ENCODE results near the gene FOXB1. TPM values are rescaled to one million over a fixed set of nuclear protein-coding genes. Genes with fewer than 3 reads are reported as not detected.

Gene FOXB1
- total RNA-seq, 1 donor from 2014 or later = not detected

- Mint-ChIP-seq H3K9me3 (ENCODE audit: unreplicated experiment) (no peaks in the 10 kb centered on the region), H3K27me3 (ENCODE audit: unreplicated experiment) (peaks cover 92% of the 10 kb centered on the region), H3K36me3 (ENCODE audit: unreplicated experiment) (peaks cover 2% of the 10 kb centered on the region), H3K27ac (ENCODE audit: unreplicated experiment) (no peak overlapping the region), H3K4me3 (ENCODE audit: unreplicated experiment) (peak overlapping the region; percentile 76), H3K4me1 (ENCODE audit: unreplicated experiment) (peaks cover 29% of the 10 kb centered on the region)
- no peak for TF ChIP-seq CTCF (IDR thresholded peaks at IDR 0.05)
- DNase-seq (ENCODE audit: extremely low spot score, unreplicated experiment) = no peak
These were observed 1.5 kb downstream of the FOXB1 start for GRCh38 chr15:60005352-60006202.

GRCh38 chr15:60006203-60006862 is 2.2 kb downstream of the FOXB1 start:
- Mint-ChIP-seq H3K36me3 (ENCODE audit: unreplicated experiment) (no peaks in the 10 kb centered on the region), H3K9me3 (ENCODE audit: unreplicated experiment) (no peaks in the 10 kb centered on the region), H3K27me3 (ENCODE audit: unreplicated experiment) (peaks cover 92% of the 10 kb centered on the region), H3K4me1 (ENCODE audit: unreplicated experiment) (peaks cover 29% of the 10 kb centered on the region), H3K27ac (ENCODE audit: unreplicated experiment) (no peak overlapping the region), H3K4me3 (ENCODE audit: unreplicated experiment) (peak overlapping the region; percentile 76)
- DNase-seq (ENCODE audit: extremely low spot score, unreplicated experiment) = no peak
- TF ChIP-seq CTCF (IDR thresholded peaks at IDR 0.05) = no peak

GRCh38 chr15:60006873-60007272 is 2.8 kb downstream of the FOXB1 start:
- Mint-ChIP-seq H3K4me3 (ENCODE audit: unreplicated experiment) (peak overlapping the region; percentile 76), H3K36me3 (ENCODE audit: unreplicated experiment) (no peaks in the 10 kb centered on the region), H3K27me3 (ENCODE audit: unreplicated experiment) (peaks cover 92% of the 10 kb centered on the region), H3K27ac (ENCODE audit: unreplicated experiment) (no peak overlapping the region), H3K9me3 (ENCODE audit: unreplicated experiment) (no peaks in the 10 kb centered on the region), H3K4me1 (ENCODE audit: unreplicated experiment) (peaks cover 29% of the 10 kb centered on the region)
- DNase-seq (ENCODE audit: extremely low spot score, unreplicated experiment) = no peak
- TF ChIP-seq CTCF (IDR thresholded peaks at IDR 0.05) = no peak

GRCh38 chr15:60009124-60009960 is 5.2 kb downstream of the FOXB1 start:
- Mint-ChIP-seq H3K36me3 (ENCODE audit: unreplicated experiment) (no peaks in the 10 kb centered on the region), H3K27ac (ENCODE audit: unreplicated experiment) (no peak overlapping the region), H3K27me3 (ENCODE audit: unreplicated experiment) (peaks cover 94% of the 10 kb centered on the region), H3K9me3 (ENCODE audit: unreplicated experiment) (no peaks in the 10 kb centered on the region), H3K4me3 (ENCODE audit: unreplicated experiment) (no peak overlapping the region), H3K4me1 (ENCODE audit: unreplicated experiment) (peaks cover 23% of the 10 kb centered on the region)
- TF ChIP-seq CTCF (IDR thresholded peaks at IDR 0.05) = no peak
- DNase-seq (ENCODE audit: extremely low spot score, unreplicated experiment) = no peak
